HG03442 (cell line): Measurements from ENCODE around the gene KRT6C.
"Not testable (repeated sequence)": the region's sequence is repeated elsewhere in the genome, so short reads cannot be mapped to it uniquely, and the experiment has no call there.

ENCODE experiments used
- ATAC-seq: cut with Tn5 transposase; IDR thresholded peaks from one replicate; pipeline ENCODE4 v1.9.1; 2021; ENCODE audit warnings: mild to moderate bottlenecking, moderate library complexity; ENCODE audit not compliant: unreplicated experiment

KRT6C gene

DNA sequence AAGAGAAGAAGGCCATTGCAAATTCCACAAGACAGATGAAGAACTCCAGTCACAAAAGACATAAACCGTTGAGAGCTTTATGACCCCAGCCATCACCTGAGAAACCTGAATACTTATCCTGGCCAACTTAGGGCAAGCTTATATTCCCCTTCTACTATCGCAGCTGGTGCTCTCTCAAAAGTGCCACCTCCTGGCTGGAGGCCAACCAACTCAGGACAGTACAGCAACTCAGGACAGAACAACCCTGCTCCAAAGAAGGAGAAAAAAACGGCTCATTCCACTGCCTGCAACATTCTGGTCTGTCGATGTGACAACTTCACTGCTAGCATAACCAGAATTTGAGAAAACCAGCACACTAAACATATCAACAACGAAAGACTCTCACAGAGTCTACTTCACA, 11.9 kb downstream of the KRT6C start:
- ATAC-seq, result no peak

DNA sequence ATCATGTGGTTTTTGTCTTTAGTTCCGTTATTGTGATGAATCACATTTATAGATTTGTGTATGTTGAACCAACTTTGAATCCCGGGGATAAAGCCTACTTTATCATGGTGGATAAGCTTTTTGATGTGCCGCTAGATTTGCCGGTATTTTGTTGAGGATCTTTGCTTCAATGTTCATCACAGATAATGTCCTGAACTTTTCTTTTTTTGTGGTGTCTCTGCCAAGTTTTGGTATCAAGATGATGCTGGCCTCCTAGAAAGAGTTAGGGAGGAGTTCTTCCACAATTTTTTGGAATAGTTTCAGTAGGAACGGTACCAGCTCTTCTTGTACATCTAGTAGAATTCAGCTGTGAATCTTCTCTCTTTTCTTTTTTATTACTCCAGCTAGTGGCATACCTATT, 14.7 kb downstream of the KRT6C start:
- ATAC-seq, result no peak

DNA sequence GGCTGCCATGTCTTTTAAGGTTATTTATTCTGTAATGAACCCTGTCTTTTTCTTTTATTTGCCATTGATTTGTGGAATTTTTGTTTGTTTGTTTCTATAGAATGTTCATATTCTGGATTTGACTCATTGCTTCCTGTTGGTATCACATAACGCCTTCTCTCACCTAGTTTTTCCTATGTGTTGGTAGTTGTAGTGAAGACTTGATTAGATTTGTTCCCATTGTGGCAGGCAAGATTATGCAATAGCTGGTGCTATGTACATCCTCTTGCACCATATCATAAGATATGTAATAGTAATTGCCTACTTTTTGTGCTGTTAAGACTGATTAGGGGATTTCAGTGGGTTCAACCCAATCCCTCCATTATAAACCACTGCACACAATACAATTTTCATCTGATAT, 17.8 kb downstream of the KRT6C start:
- ATAC-seq, result no peak

DNA sequence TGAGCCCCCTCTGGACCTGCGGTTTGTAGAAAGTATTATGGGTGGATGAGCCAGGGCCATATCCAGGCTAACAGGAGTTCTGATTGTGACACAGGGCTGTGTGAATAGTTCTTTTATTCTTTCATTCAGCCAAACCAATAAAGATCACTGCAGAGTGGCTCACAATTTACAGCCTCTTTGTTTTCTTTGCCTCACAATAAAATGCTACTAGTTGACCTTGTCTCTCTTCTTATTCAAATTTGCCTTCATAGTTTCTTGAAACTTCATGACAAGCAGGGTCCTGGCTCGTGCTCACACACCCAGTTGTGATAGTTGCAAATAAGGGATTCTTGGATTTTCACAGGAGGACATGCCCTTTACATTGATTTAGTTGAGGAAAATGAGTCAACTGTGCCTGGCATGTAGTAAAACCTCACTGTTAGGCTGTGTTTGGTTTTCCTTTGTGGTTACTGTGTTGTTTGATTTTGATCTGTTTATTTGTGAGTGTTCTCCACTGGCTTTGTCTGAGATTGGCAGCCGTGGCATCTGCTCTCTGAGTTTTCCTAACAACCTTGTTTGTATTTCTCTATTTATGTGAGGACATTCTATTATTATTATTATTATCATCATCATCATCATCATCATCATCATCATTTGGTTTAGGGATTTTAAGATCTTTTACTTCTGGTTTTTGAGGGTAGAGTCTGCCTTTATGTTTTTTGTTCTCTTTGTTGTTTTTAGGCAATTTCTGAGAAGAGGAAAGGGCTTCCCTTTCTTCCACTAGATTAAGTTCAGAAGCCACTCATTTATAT, 19.0 kb downstream of the KRT6C start:
- no peak for ATAC-seq

DNA sequence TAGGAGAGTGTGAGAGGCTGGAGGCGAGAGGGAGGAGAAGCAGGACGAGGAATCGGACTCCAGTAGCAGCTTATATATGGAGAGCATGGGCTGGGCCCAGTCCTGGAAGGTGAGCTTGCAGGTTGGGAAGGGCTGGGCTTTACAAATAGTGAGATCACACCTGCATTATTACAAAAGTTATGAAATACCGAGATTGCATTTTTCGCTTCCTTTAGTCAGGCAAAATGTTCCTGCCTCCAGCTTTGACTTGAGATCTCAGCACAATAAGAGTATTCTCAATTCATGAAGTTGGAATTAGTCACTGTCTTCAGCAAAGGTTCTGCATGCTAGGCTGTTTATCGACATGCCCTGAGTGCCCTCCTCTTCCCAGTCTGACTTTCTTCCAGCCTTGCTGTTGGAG, 21.5 kb downstream of the KRT6C start, which contains the start of gene KRT6B:
TSS of gene KRT6B (minus strand) at position 46 of the 400 bp plus-strand sequence. CDS start 68 bp downstream, outside the sequence.
- no peak for ATAC-seq

DNA sequence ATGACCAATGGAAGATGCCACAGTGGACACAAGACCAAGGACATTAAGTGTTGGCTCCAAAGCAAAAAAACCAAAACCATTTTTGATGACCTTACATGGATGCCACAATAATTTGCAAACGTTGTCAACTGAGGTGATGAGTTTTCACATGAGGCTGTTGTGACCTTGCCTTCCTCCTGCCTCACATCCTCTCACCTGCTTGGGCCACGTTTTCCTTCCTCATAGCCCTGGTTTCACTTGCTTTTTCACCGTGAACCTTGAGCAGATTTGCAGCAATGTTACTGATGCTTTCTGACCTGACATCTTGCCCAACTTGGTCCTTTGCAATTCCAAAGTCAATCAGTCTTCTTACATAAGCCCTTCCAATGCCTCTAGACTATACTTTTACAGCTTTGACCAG, 25.4 kb downstream of the KRT6C start:
- no peak for ATAC-seq

DNA sequence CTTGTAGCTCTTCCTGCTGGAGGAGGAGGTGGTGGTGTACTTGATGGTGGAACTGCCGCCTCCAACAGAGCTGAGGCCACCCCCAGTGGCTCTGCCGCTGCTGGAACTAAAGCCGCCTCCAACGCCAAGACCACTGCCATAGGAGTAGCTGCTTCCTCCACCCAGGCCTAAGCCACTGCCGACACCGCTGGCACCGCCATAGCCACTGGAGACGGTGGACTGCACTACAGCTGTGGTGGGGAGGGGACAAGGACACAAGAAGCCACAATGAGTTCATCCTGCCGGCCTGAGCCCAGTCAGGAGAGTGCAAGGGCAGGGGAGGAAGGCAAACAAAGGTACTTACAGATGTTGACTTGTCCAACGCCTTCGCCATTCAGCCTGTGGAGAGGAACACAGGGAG, 26.4 kb downstream of the KRT6C start:
- not testable (repeated sequence) for ATAC-seq

DNA sequence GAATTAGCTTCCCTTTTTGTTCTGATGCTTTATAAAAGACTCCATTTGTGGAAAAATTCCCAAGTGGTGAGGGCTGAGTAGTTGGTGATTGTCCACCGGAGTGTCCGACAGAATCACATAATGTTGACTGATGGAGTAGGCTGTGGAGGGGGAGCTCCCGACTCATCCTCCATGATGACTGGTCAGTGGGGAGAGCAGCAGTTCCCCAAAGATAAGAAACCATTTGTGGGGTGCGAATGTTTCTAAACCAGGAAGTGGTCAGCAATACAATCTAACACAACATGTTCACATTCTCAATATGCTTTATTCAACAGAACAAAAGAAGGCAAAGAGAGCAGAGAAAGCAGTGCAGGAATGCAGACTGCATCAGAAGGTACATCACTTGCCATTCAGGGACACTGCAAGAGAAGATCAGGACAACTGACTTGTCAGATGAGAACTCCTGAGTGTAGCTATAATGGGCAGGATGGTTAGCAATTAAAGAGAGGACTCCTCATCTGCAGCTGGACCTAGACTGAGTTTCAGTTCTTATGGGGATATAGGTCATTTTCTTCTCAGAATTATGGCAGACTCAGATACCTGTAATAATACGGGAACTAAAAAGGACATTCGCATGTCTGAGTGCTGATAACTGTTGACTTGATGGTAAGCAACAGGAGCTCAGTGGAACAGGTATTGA, 27.1 kb downstream of the KRT6C start:
- ATAC-seq, result no peak

DNA sequence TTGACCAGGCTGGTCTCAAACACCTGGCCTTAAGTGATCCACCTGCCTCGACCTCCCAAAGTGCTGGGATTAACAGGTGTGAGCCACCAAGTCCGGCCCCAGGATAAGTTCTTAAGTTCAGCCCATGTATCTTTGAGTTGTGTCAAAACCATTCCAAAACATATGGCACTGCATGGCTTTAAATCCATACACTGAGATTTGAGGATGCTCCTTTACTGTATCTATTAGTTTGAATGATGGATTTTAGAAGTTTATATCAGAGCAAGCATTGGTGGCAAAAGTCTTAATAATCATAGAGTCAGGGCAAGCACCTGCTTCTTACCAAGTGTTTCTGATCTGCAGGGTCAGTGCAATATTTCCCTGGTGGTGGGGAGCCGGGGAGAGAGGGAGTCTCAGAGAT, 27.7 kb downstream of the KRT6C start:
- no peak for ATAC-seq

DNA sequence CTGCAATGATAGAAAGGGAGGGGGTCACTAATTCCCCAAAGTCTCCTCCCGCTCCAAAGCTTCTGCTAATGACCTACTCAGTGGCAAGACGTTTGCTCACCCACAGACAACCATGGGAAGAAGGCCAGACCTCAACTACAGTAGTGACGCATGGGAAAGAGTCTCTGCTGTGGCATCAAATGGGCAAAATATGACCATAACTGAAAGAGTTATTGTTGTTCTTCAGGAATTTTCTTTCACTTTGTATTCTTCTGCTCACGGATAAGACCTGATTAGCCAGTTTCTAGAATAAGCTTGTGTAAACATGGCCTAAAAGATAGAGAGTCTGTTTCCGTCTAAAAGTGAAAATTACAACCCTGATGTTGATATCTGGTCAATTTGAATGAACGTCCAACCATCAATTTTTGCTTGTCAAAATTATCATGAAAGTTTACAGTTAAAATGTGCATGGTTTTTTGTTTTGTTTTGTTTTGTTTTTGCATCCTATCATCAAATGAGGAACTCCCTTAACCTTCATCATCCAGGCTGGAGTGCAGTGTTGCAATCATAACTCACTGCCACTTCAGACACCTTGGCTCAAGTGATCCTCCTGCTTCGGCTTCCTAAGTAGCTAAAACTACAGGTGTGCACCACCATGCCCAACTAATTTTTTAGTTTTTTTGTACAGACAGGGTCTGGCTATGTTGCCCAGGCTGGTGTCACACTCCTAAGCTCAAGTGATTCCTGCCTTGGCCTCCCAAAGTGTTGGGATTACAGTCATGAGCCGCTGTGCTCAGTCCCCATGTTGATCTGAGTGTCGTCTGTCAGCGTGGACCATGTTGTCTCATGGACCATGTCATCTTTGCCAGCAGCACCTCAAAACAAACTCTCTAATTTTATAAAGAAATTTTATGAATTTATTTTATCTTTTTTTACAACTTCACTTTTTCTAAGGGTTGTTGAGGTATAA, 28.7 kb downstream of the KRT6C start:
- no peak for ATAC-seq

DNA sequence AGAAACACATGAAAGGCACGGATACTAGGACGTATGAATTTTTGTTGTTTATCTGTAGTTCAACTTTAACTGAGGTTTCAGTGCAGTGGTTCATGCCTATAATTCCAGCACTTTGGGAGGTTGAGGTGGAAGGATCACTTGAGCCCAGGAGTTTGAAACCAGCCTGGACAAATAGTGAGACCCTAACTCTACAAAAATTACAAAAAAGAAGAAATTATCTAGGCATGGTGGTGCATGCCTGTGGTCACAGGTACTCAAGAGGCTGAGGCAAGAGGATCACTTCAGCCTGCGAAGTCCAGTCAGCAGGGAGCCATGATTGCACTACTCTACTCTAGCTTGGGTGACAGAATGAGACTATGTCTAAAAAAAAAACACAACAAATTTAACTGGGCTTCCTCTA, 29.6 kb downstream of the KRT6C start:
- ATAC-seq, result no peak

DNA sequence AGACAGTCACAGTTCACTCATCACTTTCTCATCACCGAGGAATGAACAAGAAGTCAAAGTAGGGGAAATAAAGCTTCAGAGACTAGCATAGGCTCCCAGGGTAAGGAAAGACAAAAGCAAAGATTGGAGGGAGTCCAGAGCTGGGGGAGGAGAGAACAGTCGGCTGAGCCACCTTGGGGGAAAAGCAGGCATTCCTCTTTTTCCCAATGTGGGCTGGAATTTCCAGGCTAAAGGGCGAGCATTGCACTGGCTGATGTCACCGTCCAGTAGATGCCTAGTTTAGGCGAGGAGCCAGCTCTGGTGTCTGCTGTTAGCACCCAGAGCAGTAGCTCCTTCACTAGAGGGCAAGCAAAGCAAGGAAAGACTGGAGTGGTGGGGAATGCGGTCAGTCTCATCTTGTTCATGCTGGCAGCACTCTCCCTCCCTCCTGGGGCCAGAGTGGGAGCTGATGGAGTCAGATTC, 31.0 kb downstream of the KRT6C start:
- no peak for ATAC-seq

DNA sequence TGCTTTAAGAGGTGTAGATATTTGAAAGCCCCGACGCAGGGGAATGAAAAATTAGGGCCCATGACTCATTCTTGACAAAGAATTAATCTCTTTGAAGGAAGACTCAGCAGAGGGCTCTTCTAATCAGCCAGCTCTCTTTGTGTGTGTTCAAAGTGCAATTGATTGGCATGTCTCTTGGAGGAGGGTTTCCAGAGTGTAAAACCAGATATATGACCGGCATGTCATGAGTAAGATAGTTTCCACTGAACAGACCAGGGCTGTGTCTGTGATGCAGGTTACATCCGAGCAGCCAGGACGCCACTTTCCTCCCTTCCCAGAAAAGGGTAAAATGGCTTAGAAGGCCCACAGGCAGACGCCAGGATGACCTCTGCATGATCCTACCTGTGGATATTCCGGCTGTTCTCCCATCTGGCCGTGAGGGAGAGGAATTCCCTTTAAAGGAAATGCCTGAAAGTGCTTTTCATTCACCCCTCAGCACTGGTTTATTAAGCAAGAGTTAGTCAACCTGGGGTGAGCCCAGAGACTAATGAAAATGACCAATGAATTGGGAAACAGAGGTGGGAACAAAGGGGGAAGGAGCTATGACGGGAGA, 32.2 kb downstream of the KRT6C start:
- no peak for ATAC-seq

DNA sequence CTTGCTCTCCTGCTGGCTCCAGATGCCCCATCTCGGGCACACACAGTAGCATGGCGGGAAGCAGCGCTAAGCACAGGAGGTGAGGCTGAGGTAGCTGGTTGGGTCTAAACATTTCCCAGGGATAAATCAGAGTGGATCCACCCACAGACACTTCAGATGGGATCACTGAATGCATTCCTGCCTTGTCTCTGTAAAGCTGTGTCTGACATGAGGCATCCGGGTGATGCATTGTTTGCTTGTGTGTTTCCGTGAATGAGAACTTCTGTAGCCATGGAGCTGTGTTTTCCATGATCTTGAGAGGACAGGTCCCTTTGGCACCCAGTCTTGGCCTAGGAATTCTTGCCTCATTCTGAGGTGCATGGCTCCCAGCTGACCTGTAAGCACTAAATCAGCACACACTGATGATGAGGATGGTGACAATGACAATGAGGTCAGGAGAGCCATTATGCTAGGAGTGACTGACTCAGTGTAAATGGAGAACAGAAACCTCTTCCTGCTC, 32.7 kb downstream of the KRT6C start:
- no peak for ATAC-seq

DNA sequence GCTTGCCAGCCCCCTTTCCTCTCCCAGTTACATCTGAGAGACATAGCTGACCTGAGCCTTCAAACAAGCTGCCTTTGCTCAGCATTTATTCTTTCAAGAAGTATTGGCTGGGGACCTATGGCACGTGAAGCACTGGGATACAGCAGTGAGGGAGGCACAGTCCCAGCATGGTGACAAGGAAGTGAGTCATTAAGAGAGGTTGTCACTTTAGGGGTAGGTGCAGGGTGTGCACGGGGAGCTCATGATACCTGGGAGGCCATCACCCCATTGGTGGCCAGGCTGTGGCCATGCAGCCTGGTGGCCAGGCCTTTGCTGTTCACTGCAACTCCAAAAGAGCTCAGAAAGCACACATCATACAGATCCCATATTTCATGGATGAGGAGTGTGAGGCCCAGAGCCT, 33.8 kb downstream of the KRT6C start:
- no peak for ATAC-seq

DNA sequence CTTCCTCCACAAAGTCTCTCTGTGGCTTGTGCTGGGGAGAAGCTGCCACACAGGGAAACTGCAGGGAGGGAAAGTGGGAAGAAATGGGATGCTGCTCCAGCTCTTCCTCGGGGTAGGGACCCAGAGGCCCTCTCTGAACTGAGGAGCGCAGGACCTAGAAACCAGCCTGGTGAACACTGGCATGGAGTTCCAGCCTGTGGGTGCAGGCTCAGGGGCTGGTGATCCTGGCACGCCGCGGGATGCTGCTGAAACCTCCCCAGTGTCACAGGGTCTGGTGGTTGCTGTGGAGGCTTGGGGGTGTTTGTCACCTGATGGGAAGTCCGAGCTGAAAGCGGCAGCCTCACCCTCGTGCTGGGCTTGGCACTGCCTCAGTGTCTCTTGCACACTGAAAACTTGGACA, 34.2 kb downstream of the KRT6C start:
- no peak for ATAC-seq

DNA sequence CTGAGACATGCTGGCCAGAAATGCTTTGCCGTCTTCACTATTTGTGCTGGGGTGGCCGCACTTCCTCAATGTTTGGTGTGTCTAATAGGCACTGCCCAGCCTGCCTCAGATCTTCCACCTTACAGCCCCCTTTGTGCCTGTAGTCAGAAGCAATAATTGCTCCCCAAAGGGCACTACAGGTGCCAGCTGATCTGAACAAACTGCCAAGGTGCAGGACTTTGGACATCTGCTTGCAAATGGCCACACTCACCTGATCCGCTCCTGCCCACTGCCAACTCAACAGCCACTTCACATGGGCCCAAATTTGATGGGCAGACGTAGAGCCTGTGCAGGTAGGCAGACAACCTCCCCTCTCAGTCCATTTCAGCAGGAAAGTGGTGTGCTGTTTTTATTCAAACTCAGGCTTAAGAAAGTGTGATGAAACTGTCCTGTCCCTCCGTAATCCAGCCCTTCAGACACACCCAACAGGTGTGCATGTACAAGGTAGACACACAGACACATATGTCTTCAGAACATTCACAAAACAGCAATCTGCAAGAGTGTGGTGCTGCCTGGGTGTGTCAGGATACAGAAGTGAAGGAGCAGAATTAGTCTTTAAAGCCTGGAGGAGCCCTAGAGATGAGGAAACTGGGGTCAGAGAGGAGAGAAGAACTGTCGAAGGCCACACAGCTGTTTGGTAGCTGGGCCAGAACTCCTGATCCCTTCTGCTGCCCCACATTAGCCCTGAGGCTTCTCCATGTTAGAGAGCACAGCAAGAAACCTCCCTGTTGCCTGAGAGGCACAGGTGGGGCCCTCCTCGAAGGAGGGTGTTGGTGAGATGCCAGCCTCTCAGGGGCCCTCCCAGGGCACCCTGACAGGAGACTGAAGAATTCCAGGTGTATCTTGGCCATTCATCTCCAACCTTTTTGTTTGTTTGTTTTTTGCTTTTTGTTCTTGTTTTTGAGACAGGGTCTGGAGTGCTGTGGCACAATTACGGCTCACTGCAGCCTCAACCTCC, 35.0 kb downstream of the KRT6C start:
- no peak for ATAC-seq

DNA sequence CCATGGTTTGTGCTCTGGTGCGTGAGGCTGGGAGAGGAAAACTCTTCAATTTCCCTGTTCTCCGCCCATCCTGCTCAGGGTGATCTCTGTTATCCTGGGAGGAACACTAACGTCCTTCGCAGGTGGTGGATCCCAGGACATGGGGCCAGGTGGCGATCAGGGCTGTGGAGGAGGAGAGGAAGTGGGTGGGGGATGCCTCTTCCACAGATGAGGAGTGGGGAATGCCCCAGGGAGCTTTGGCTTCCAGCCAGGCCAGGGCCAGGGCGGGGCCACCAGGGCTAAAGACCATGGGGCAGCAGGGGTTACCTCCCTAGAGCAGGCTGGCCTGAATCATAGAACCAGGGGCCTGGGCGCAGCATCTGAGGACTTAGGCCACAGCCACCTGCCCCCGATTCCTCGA, 36.1 kb downstream of the KRT6C start:
- ATAC-seq, result no peak

DNA sequence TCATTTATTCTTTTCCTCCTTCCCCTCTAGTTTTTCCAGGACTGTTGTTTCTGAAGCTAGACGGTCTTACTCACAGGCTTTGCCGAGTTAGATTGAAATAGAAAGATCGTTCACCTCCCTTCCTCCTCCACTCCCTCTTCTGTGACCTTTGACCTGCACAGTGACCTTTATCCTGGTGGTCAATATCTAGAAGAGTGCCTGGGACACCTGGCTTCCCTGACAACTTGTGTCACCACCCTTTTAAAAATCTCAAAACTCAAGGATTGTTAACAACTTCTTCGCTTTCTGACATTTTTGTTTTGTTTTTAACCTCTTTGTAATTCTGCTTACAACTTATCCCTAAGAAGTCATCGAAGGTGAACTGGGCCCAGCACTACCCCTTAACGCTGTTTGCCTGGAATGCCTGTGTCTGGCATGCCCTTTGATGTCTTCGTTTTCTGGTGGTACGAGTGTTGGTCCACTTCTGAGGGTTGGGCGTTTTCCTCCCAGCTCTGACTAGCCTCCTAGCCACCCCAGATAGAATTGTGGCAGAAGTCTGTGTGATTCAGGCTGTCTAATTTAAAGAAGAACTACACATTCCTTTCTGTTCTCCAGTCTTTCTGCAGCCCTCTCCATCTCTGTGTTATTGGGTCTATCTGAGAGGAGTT, 36.7 kb downstream of the KRT6C start:
- no peak for ATAC-seq
